Measurements from ENCODE around the gene TP53AIP1. TPM values are rescaled to one million over a fixed set of nuclear protein-coding genes. Genes with fewer than 3 reads are reported as not detected.

Gene TP53AIP1
- total RNA-seq, 1 donor: not detected

- no peak for DNase-seq (ENCODE audit: low read depth)
- H3K4me3 ChIP-seq (ENCODE audit: low read depth, low read length): no peak overlapping the region
- TF ChIP-seq CTCF (IDR thresholded peaks at IDR 0.05; ENCODE audit: insufficient read depth, low read depth, low read length): no peak
Observed at GRCh38 chr11:128968916-128969315, 26.2 kb upstream of the TP53AIP1 start.

GRCh38 chr11:128967578-128967977 lies 24.9 kb upstream of the TP53AIP1 start:
- no peak overlapping the region for H3K4me3 ChIP-seq (ENCODE audit: low read depth, low read length)
- no peak for TF ChIP-seq CTCF (IDR thresholded peaks at IDR 0.05; ENCODE audit: insufficient read depth, low read depth, low read length)
- DNase-seq (ENCODE audit: low read depth): no peak

GRCh38 chr11:128965485-128965884 lies 22.8 kb upstream of the TP53AIP1 start:
- DNase-seq (ENCODE audit: low read depth): peak; percentile 20
- H3K4me3 ChIP-seq (ENCODE audit: low read depth, low read length): no peak overlapping the region
- TF ChIP-seq CTCF (IDR thresholded peaks at IDR 0.05; ENCODE audit: insufficient read depth, low read depth, low read length): no peak

- no peak for TF ChIP-seq CTCF (IDR thresholded peaks at IDR 0.05; ENCODE audit: insufficient read depth, low read depth, low read length)
- H3K4me3 ChIP-seq (ENCODE audit: low read depth, low read length): no peak overlapping the region
- DNase-seq (ENCODE audit: low read depth): no peak
Observed at GRCh38 chr11:128964463-128964930, 21.8 kb upstream of the TP53AIP1 start.

- DNase-seq (ENCODE audit: low read depth): peak; percentile 22
- H3K4me3 ChIP-seq (ENCODE audit: low read depth, low read length): no peak overlapping the region
- TF ChIP-seq CTCF (IDR thresholded peaks at IDR 0.05; ENCODE audit: insufficient read depth, low read depth, low read length): no peak
Observed at GRCh38 chr11:128963744-128964325, 21.2 kb upstream of the TP53AIP1 start.

GRCh38 chr11:128962896-128963295 lies 20.2 kb upstream of the TP53AIP1 start:
- no peak overlapping the region for H3K4me3 ChIP-seq (ENCODE audit: low read depth, low read length)
- DNase-seq (ENCODE audit: low read depth): no peak
- TF ChIP-seq CTCF (IDR thresholded peaks at IDR 0.05; ENCODE audit: insufficient read depth, low read depth, low read length): no peak

GRCh38 chr11:128961645-128962044 lies 19.0 kb upstream of the TP53AIP1 start:
- DNase-seq (ENCODE audit: low read depth): no peak
- TF ChIP-seq CTCF (IDR thresholded peaks at IDR 0.05; ENCODE audit: insufficient read depth, low read depth, low read length): no peak
- H3K4me3 ChIP-seq (ENCODE audit: low read depth, low read length): no peak overlapping the region

Data from fibroblast of villous mesenchyme (primary cell).